ENCODE measurements around the gene RPL13.

GRCh38 chr16:89574681-89575246 is 14.3 kb downstream of the RPL13 start:
- peak; percentile 96 for TF ChIP-seq CTCF (conservative IDR thresholded peaks at IDR 0.05; ENCODE audit: low read depth, low read length)
- TF ChIP-seq RFX5 (IDR thresholded peaks at IDR 0.05; ENCODE audit: low read depth, low read length): no peak
- no peak for TF ChIP-seq MAFK (IDR thresholded peaks at IDR 0.05; ENCODE audit: low read depth, low read length)
- peak; percentile 84 for TF ChIP-seq SMC3 (IDR thresholded peaks at IDR 0.05; ENCODE audit: low read depth, low read length)
- no peak for TF ChIP-seq FOS (IDR thresholded peaks at IDR 0.05; ENCODE audit: low read depth, low read length)
- TF ChIP-seq POLR2A (IDR thresholded peaks at IDR 0.05; ENCODE audit: low read depth, low read length): 0 out of 2 replicates have a peak, but pooled peaks have one; percentile 15
- peak; percentile 94 for TF ChIP-seq RAD21 (IDR thresholded peaks at IDR 0.05; ENCODE audit: low read length)
- TF ChIP-seq CHD1 (IDR thresholded peaks at IDR 0.05; ENCODE audit: low read depth, low read length): no peak
- 0 out of 2 replicates have a peak, but pooled peaks have one; percentile 3 for TF ChIP-seq MXI1 (IDR thresholded peaks at IDR 0.05; ENCODE audit: borderline replicate concordance, low read depth, low read length)
- TF ChIP-seq USF2 (IDR thresholded peaks at IDR 0.05; ENCODE audit: low read depth, low read length): no peak
- no peak for TF ChIP-seq ELK1 (IDR thresholded peaks at IDR 0.05; ENCODE audit: borderline replicate concordance, low read depth, low read length)

Measured in IMR-90 (cell line).